Astrocyte (in vitro differentiated cells and primary cell): ENCODE data around the gene PRDM12.

ENCODE experiments used
- EZH2 ChIP-seq: IDR thresholded peaks from 2 replicates; pipeline ENCODE4 v1.6.1; 2012; ENCODE audit warnings: mild to moderate bottlenecking, low read length, inconsistent platforms; ENCODE audit not compliant: insufficient read depth
- TF ChIP-seq, protein P1 (sequence below): IDR thresholded peaks from 2 replicates; pipeline ENCODE4 v1.5.1; 2011; ENCODE audit warnings: low read depth, mild to moderate bottlenecking, inconsistent platforms, low read length, moderate library complexity; ENCODE audit not compliant: insufficient read depth

DNA sequence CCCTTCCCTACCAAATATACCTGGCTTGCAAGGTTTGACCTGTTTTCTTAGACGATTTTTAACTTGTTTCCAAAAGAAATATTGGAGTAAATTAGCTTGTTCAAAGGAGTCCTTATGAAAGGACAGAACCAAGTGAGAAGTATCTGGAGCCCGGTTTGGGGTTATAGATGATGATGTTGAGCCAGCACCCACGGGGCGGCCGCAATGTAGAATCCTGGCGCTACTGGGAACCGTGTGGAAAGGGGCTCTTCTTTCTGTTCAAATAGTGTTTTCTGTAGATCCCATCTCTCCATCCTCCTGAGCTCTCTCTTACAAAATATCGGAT lies 28.7 kb downstream of the PRDM12 start:
- TF ChIP-seq, protein P1, sequence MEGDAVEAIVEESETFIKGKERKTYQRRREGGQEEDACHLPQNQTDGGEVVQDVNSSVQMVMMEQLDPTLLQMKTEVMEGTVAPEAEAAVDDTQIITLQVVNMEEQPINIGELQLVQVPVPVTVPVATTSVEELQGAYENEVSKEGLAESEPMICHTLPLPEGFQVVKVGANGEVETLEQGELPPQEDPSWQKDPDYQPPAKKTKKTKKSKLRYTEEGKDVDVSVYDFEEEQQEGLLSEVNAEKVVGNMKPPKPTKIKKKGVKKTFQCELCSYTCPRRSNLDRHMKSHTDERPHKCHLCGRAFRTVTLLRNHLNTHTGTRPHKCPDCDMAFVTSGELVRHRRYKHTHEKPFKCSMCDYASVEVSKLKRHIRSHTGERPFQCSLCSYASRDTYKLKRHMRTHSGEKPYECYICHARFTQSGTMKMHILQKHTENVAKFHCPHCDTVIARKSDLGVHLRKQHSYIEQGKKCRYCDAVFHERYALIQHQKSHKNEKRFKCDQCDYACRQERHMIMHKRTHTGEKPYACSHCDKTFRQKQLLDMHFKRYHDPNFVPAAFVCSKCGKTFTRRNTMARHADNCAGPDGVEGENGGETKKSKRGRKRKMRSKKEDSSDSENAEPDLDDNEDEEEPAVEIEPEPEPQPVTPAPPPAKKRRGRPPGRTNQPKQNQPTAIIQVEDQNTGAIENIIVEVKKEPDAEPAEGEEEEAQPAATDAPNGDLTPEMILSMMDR = no peak
- TF ChIP-seq EZH2 = no peak
